Nephron (organoid): ENCODE data around the gene NRP1.

Experiments
- H3K27ac Mint-ChIP-seq, 3 experiments: 2 replicates each; pipeline ENCODE4 v1.8.0; 2020; ENCODE audit warnings: mixed read lengths in 3 of 3, mild to moderate bottlenecking in 2 of 3, moderate library complexity in 1 of 3
- H3K27me3 Mint-ChIP-seq: 2 replicates; pipeline ENCODE4 v1.8.0; 2021; ENCODE audit warnings: low read depth, mild to moderate bottlenecking, moderate library complexity, mixed read lengths
- H3K36me3 Mint-ChIP-seq: 2 replicates; pipeline ENCODE4 v1.8.0; 2020; ENCODE audit warnings: low read depth, mixed read lengths
- H3K4me1 Mint-ChIP-seq: 2 replicates; pipeline ENCODE4 v1.8.0; 2020; ENCODE audit warnings: mixed read lengths
- H3K4me3 Mint-ChIP-seq, 3 experiments: 2 replicates each; pipeline ENCODE4 v1.8.0; 2020; ENCODE audit warnings: mild to moderate bottlenecking in 3 of 3, mixed read lengths in 3 of 3, moderate library complexity in 2 of 3
- H3K9me3 Mint-ChIP-seq: 2 replicates; pipeline ENCODE4 v1.8.0; 2020; ENCODE audit warnings: mixed read lengths
- TF ChIP-seq, protein P1 (sequence below), 3 experiments: fragments of 200-600 bp; sonication (generic); IDR thresholded peaks; one replicate each; pipeline ENCODE4 v1.5.0; 2021; ENCODE audit warnings: antibody characterized with exemption in 3 of 3; ENCODE audit not compliant: unreplicated experiment in 3 of 3

NRP1 gene

DNA sequence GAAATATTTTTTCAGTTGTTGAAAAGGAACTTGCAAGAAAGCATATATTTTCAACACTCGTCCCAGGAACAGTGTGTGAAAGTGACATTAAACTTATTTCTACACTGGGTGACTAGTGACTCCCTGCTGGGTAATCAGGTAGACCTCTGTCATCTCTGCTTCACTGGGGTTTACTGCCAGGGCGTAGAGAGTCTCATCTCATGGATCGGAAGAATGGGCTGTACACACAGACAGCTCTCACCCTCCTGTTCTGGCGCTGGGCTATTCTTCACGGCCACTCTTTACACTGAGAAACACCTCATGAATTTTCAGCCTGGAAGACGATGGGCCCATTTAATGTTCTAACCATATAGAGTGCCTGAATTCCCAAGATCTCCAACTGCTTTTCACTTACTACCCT is 36.4 kb downstream of the NRP1 start:
- Mint-ChIP-seq H3K27me3 (no peaks in the 10 kb centered on the region), H3K27ac (peak overlapping the region; percentile 26 to 64 (median 53)), H3K4me1 (peaks cover 54% of the 10 kb centered on the region), H3K36me3 (peaks cover 76% of the 10 kb centered on the region), H3K9me3 (no peaks in the 10 kb centered on the region), H3K4me3 (no peak overlapping the region)
- TF ChIP-seq, protein P1, sequence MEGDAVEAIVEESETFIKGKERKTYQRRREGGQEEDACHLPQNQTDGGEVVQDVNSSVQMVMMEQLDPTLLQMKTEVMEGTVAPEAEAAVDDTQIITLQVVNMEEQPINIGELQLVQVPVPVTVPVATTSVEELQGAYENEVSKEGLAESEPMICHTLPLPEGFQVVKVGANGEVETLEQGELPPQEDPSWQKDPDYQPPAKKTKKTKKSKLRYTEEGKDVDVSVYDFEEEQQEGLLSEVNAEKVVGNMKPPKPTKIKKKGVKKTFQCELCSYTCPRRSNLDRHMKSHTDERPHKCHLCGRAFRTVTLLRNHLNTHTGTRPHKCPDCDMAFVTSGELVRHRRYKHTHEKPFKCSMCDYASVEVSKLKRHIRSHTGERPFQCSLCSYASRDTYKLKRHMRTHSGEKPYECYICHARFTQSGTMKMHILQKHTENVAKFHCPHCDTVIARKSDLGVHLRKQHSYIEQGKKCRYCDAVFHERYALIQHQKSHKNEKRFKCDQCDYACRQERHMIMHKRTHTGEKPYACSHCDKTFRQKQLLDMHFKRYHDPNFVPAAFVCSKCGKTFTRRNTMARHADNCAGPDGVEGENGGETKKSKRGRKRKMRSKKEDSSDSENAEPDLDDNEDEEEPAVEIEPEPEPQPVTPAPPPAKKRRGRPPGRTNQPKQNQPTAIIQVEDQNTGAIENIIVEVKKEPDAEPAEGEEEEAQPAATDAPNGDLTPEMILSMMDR (IDR thresholded peaks at IDR 0.05; ENCODE audit: unreplicated experiment in 3 of 3), result no peak

DNA sequence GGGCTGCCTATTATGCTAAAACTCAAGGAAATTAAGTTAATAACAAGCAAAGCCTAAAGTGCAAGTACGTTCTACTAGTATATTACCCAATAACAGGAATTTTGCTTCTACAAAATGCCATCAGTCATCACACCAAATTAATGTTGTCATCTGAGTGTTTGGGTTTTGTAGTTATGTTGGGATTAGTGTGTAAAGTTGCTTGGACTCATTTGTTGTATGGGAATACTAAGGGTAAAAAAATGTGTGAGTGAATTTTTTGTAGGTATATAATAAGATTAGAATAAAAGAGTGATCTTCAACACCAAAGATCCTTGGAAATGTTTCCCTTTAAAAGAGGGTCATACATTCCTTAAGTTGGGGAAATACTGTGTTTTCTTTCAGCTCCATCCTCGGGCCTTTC is 38.6 kb downstream of the NRP1 start:
- peaks cover 44% of the 10 kb centered on the region for H3K4me1 Mint-ChIP-seq
- no peaks in the 10 kb centered on the region for H3K27me3 Mint-ChIP-seq
- no peak overlapping the region for H3K4me3 Mint-ChIP-seq
- peaks cover 67% of the 10 kb centered on the region for H3K36me3 Mint-ChIP-seq
- peak overlapping the region; percentile 21 to 34 (median 27) for H3K27ac Mint-ChIP-seq
- no peaks in the 10 kb centered on the region for H3K9me3 Mint-ChIP-seq
- TF ChIP-seq, protein P1 (IDR thresholded peaks at IDR 0.05; ENCODE audit: unreplicated experiment in 3 of 3), result no peak

DNA sequence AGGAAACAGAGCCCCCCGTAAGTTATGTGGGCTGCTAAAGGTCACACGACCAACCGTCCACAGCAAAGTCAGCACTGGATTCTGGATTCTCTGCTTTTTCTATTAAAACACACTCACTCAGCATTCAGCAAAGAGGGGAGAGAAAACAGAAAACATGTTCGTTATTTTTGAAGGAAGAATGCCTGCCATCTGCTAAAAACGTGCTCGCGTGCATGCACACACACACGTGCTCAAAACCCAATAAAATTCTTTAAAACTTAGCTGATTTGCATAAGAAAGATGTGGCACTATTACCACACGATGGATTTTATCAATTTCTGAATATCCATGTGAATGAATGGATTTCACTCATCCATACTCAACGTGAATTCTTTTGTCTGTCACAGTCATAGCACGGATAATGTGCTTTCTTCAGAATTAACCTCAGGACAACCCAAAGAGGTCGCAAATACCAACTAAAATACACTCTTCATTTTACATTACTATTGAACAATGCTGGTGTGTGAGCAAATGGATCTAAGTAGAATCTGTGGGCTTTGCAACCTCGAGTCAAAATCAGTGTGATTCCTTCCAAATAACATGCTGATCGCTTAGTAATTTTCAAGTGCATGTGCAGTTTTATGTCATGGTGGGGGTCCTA is 40.8 kb downstream of the NRP1 start:
- Mint-ChIP-seq H3K4me3 (no peak overlapping the region), H3K27ac (peak overlapping the region; percentile 65 to 81 (median 75)), H3K9me3 (no peaks in the 10 kb centered on the region), H3K36me3 (peaks cover 72% of the 10 kb centered on the region), H3K27me3 (no peaks in the 10 kb centered on the region), H3K4me1 (peaks cover 49% of the 10 kb centered on the region)
- TF ChIP-seq, protein P1 (IDR thresholded peaks at IDR 0.05; ENCODE audit: unreplicated experiment in 3 of 3), result no peak

DNA sequence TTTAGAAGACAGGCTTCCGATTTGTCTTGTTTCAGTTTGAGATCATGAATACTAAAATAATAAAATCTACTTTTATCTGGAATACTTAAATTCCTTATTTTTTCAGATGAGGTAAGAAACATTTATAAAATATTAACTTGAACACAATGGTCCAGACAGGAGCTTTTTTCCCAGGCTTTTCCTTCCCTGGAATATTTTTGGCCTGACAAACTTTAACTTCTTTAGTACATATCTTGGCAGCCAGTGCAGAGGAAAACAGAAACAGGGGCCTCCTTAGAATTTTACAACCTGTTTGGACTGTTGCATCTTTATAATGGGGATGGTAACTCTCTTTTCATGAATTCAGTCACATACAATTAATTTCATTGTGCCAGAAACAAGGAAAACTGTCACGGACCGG is 41.4 kb downstream of the NRP1 start:
- no peak overlapping the region for H3K4me3 Mint-ChIP-seq
- TF ChIP-seq, protein P1 (IDR thresholded peaks at IDR 0.05; ENCODE audit: unreplicated experiment in 3 of 3), result no peak
- no peaks in the 10 kb centered on the region for H3K9me3 Mint-ChIP-seq
- no peaks in the 10 kb centered on the region for H3K27me3 Mint-ChIP-seq
- peak overlapping the region; percentile 65 to 81 (median 75) for H3K27ac Mint-ChIP-seq
- peaks cover 72% of the 10 kb centered on the region for H3K36me3 Mint-ChIP-seq
- H3K4me1 Mint-ChIP-seq, result peaks cover 45% of the 10 kb centered on the region

DNA sequence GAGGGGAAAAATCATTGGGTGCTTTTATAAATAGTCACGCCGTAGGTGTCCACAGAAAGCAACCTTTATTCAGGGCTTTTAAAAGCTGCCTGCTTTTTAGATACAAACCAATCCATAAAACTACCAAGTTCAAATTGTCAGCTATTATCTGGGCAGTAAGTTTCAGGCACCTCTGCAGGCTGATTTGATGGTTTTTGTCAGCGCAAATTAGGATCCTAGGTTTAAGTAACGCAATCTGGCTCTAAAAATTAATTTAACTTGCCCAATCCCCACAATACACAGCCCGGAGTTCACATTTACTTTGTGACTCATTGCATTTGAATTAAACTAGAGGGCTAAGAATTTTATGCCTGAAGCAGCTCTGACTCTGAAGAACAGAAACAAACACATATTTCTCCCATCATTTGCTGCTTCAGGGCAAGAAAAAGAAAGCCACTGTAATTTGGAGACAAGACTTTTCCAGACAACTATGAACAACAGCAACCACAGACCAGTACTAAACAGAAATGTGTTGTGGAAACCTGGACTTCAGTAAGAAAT is 43.3 kb downstream of the NRP1 start:
- Mint-ChIP-seq H3K4me3 (no peak overlapping the region), H3K27ac (peak overlapping the region; percentile 67 to 76 (median 71)), H3K9me3 (no peaks in the 10 kb centered on the region), H3K4me1 (peaks cover 49% of the 10 kb centered on the region), H3K27me3 (no peaks in the 10 kb centered on the region), H3K36me3 (peaks cover 59% of the 10 kb centered on the region)
- TF ChIP-seq, protein P1 (IDR thresholded peaks at IDR 0.05; ENCODE audit: unreplicated experiment in 3 of 3), result no peak
